ENCODE data around the gene ZNF438.

The ZNF438 gene

DNA sequence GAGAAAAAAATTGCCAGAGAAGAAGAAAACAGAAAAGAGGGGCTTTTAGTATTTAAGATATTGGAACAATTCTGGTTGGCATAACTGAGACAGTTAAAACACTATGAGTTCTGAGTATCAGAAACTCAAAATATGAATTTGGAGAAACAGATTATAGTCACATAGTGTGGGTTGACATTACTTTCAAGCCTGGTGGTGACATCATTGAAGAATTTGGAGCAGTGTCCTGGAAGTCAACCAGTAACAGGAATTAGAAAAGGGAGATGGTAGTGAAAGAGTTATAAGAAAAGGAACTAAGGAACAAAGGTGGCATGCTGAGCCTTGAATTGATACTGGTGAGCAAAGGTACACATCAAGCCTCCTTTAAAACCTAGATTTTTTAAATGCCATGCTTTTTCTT is 88.2 kb downstream of the ZNF438 start:
- TF ChIP-seq SIN3A (IDR thresholded peaks at IDR 0.05; ENCODE audit: borderline replicate concordance, insufficient read depth, low read length) (no peak), FOXP2 (optimal IDR thresholded peaks at IDR 0.05; ENCODE audit: borderline replicate concordance, extremely low read depth, extremely low read length, insufficient read depth) (no peak), POLR2AphosphoS5 (IDR thresholded peaks at IDR 0.05; ENCODE audit: low read depth, low read length) (no peak), TAF1 (IDR thresholded peaks at IDR 0.05; ENCODE audit: borderline replicate concordance, insufficient read depth, low read length) (no peak)
- TF ChIP-seq, protein P1, sequence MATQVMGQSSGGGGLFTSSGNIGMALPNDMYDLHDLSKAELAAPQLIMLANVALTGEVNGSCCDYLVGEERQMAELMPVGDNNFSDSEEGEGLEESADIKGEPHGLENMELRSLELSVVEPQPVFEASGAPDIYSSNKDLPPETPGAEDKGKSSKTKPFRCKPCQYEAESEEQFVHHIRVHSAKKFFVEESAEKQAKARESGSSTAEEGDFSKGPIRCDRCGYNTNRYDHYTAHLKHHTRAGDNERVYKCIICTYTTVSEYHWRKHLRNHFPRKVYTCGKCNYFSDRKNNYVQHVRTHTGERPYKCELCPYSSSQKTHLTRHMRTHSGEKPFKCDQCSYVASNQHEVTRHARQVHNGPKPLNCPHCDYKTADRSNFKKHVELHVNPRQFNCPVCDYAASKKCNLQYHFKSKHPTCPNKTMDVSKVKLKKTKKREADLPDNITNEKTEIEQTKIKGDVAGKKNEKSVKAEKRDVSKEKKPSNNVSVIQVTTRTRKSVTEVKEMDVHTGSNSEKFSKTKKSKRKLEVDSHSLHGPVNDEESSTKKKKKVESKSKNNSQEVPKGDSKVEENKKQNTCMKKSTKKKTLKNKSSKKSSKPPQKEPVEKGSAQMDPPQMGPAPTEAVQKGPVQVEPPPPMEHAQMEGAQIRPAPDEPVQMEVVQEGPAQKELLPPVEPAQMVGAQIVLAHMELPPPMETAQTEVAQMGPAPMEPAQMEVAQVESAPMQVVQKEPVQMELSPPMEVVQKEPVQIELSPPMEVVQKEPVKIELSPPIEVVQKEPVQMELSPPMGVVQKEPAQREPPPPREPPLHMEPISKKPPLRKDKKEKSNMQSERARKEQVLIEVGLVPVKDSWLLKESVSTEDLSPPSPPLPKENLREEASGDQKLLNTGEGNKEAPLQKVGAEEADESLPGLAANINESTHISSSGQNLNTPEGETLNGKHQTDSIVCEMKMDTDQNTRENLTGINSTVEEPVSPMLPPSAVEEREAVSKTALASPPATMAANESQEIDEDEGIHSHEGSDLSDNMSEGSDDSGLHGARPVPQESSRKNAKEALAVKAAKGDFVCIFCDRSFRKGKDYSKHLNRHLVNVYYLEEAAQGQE (IDR thresholded peaks at IDR 0.05; ENCODE audit: insufficient read depth in 1 of 2, low read depth in 2 of 2, low read length in 2 of 2) = no peak

DNA sequence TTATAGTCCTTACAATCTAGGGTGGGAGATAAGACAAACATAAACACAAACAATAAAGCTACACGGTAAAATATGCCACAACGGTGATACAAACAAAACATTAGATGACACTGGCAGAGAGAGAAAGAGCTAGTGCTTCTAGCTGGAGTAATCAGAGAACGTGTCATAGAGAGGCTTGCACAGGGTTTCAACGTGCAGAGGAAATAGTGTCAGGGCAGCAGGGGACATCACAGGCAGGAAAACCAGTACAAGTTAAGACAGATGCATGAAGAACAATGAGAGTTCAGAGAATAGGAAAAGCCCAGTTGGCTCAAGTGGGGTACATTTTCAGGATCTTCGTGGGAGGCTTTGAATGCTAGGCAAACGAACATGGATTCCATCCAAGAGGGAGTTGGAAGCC is 91.4 kb downstream of the ZNF438 start:
- TF ChIP-seq SIN3A (IDR thresholded peaks at IDR 0.05; ENCODE audit: borderline replicate concordance, insufficient read depth, low read length) (no peak), TAF1 (IDR thresholded peaks at IDR 0.05; ENCODE audit: borderline replicate concordance, insufficient read depth, low read length) (no peak)

DNA sequence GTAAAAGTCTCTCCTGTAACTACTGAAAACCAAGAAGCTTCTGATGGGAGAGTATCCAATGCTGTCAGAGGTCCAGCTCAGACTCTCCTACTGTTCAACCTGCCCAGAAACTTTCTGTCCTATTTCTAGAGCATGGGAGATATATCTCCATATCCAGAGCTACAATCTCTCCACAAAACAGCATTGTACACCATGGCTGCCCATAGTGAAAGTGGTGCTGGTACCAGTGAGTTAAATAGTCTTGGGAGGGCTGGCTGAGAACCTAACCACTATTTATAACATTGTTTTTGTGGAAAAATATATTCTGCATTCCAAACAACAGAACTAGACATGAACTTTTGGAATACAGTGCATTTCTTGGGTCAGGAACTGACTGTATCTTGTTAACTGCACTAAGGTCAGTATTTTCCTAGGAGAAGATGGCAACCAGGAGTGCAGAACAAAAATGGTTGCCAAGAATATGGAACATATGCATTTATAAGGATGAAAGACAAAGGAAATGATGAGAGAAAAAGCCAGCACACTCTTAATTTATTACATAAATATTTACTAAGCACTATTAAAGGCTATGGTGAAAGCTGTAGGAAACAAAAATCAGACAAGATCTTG is 91.9 kb downstream of the ZNF438 start:
- no peak for TF ChIP-seq FOXP2 (optimal IDR thresholded peaks at IDR 0.05; ENCODE audit: borderline replicate concordance, extremely low read depth, extremely low read length, insufficient read depth)
- TF ChIP-seq TAF1 (IDR thresholded peaks at IDR 0.05; ENCODE audit: borderline replicate concordance, insufficient read depth, low read length) = no peak
- TF ChIP-seq, protein P1 (IDR thresholded peaks at IDR 0.05; ENCODE audit: insufficient read depth in 1 of 2, low read depth in 2 of 2, low read length in 2 of 2) = no peak
- TF ChIP-seq SIN3A (IDR thresholded peaks at IDR 0.05; ENCODE audit: borderline replicate concordance, insufficient read depth, low read length) = no peak
- TF ChIP-seq POLR2AphosphoS5 (IDR thresholded peaks at IDR 0.05; ENCODE audit: low read depth, low read length) = no peak

DNA sequence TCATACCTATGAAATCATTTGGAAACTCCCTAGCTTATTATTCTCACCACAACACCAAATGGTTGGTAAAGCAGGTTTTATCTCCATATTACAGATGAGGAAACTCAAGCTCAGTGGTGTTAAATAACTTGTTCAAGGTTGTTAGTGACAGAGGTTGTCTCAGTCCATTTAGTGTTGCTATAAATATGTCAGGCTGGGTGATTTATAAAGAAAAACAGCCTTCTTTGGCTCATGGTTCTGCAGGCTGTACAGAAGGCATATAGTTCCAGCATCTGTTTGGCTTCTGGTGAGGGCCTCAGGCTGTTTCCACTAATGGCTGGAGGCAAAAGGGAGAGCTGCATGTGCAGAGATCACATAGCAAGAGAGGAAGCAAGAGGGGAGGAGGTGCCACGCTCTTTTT is 96.6 kb downstream of the ZNF438 start:
- TF ChIP-seq TAF1 (IDR thresholded peaks at IDR 0.05; ENCODE audit: borderline replicate concordance, insufficient read depth, low read length) (no peak), POLR2AphosphoS5 (IDR thresholded peaks at IDR 0.05; ENCODE audit: low read depth, low read length) (no peak), SIN3A (IDR thresholded peaks at IDR 0.05; ENCODE audit: borderline replicate concordance, insufficient read depth, low read length) (no peak), FOXP2 (optimal IDR thresholded peaks at IDR 0.05; ENCODE audit: borderline replicate concordance, extremely low read depth, extremely low read length, insufficient read depth) (no peak)
- TF ChIP-seq, protein P1 (IDR thresholded peaks at IDR 0.05; ENCODE audit: insufficient read depth in 1 of 2, low read depth in 2 of 2, low read length in 2 of 2) = no peak

DNA sequence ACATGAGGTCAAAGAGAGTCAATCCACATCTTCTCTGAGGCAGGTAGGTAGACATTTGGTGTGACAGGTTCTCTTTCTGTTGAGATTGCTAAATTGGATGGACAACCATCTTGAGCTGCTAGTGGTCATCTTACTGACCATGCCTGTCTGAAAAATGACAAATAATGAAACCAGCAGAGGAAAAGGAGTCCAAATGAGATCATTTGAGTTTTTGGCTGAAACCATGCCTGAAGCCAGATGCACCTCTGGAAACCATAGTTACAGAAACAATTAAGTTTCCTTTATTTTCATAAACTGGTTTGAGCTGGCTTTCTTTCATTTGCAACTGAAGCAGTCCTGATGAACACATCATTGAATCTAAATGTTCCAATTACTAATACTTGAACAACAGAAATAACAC is 100.6 kb downstream of the ZNF438 start:
- no peak for TF ChIP-seq TAF1 (IDR thresholded peaks at IDR 0.05; ENCODE audit: borderline replicate concordance, insufficient read depth, low read length)
- no peak for TF ChIP-seq POLR2AphosphoS5 (IDR thresholded peaks at IDR 0.05; ENCODE audit: low read depth, low read length)
- TF ChIP-seq SIN3A (IDR thresholded peaks at IDR 0.05; ENCODE audit: borderline replicate concordance, insufficient read depth, low read length) = no peak
- TF ChIP-seq, protein P1 (IDR thresholded peaks at IDR 0.05; ENCODE audit: insufficient read depth in 1 of 2, low read depth in 2 of 2, low read length in 2 of 2) = no peak
